NT2/D1 (cell line): ENCODE data around the gene UNK.

Experiments used
- SUZ12 ChIP-seq: IDR thresholded peaks from 2 replicates; pipeline ENCODE4 v1.6.1; 2011; ENCODE audit not compliant: insufficient read length, insufficient read depth; ENCODE audit errors: extremely low read depth
- YY1 ChIP-seq: IDR thresholded peaks from 2 replicates; pipeline ENCODE4 v1.6.1; 2011; ENCODE audit not compliant: insufficient read length, insufficient read depth
- ZNF274 ChIP-seq: IDR thresholded peaks from 2 replicates; pipeline ENCODE4 v1.6.1; 2011; ENCODE audit warnings: mild to moderate bottlenecking, low read depth, low read length

GRCh38 chr17:75825149-75825552, 40.5 kb downstream of the UNK start:
- TF ChIP-seq ZNF274 (no peak), YY1 (no peak), SUZ12 (no peak)
